HepG2 (cell line): ENCODE measurements around the gene DCDC2C. TPM values are rescaled to one million over a fixed set of nuclear protein-coding genes. Genes with fewer than 3 reads are reported as not detected.

Experiments
- FOXK2 ChIP-seq: fragments of 450-650 bp; IDR thresholded peaks from 2 replicates; pipeline ENCODE4 v1.6.1; 2016
- HMGA1 ChIP-seq: sonication (generic); formaldehyde crosslinking; conservative IDR thresholded peaks from 2 replicates; pipeline ENCODE4 v1.4.0; 2020; ENCODE audit warnings: missing genetic modification reagents
- MYC ChIP-seq: sonication (generic); formaldehyde crosslinking; IDR thresholded peaks from 2 replicates; pipeline ENCODE4 v1.9.0; 2021; ENCODE audit warnings: missing genetic modification reagents, borderline replicate concordance
- TBX2 ChIP-seq: sonication (generic); formaldehyde crosslinking; IDR thresholded peaks from 2 replicates; pipeline ENCODE4 v1.5.0; 2020; ENCODE audit warnings: missing genetic modification reagents, mild to moderate bottlenecking, borderline replicate concordance
- ZEB1 ChIP-seq: IDR thresholded peaks from 2 replicates; pipeline ENCODE4 v1.6.1; 2012; ENCODE audit warnings: mild to moderate bottlenecking, low read depth, inconsistent platforms; ENCODE audit not compliant: insufficient replicate concordance
- ZNF607 ChIP-seq: sonication (generic); formaldehyde crosslinking; IDR thresholded peaks from 2 replicates; pipeline ENCODE4 v1.5.1; 2020; ENCODE audit warnings: missing genetic modification reagents, mild to moderate bottlenecking, borderline replicate concordance
- ZNF749 ChIP-seq: sonication (generic); formaldehyde crosslinking; IDR thresholded peaks from 2 replicates; pipeline ENCODE4 v1.8.0; 2022; ENCODE audit warnings: mild to moderate bottlenecking, missing genetic modification reagents, moderate library complexity, borderline replicate concordance
- ZNF878 ChIP-seq: sonication (generic); formaldehyde crosslinking; IDR thresholded peaks from 2 replicates; pipeline ENCODE4 v1.8.1; 2023; ENCODE audit warnings: mild to moderate bottlenecking, missing genetic modification reagents, moderate library complexity
- polyA plus RNA-seq, 8 experiments: library from polyadenylated mRNA; depleted of rRNA in 3 of 8; stranded (reverse) in 7 of 8; unstranded in 1 of 8; fragments of >200 nt; fragmentation: Illumina TruSeq in 4 of 8; extraction: Trizol in 4 of 8; gene quantifications; 2 replicates each; pipeline versions ENCODE4 v1.2.1 to v1.2.3, GENCODE V29; 2011 to 2016; ENCODE audit warnings: low read depth in 4 of 8, missing spikeins in 1 of 8, mixed read lengths in 1 of 8; ENCODE audit not compliant: insufficient read depth in 1 of 8
- total RNA-seq, 5 experiments: library from RNA; depleted of rRNA; stranded (reverse); fragments of >200 nt; fragmentation: Illumina TruSeq; extraction: Trizol; gene quantifications; 2 replicates each; pipeline ENCODE4 v1.2.3, GENCODE V29; 2016; ENCODE audit warnings: low read depth in 1 of 5
- TF ChIP-seq, protein P1 (sequence below): sonication (generic); formaldehyde crosslinking; IDR thresholded peaks from 2 replicates; pipeline ENCODE4 v1.8.1; 2023; ENCODE audit warnings: mild to moderate bottlenecking, missing genetic modification reagents
- TF ChIP-seq, protein P2 (sequence below): sonication (generic); formaldehyde crosslinking; IDR thresholded peaks from 2 replicates; pipeline ENCODE4 v1.4.0; 2020; ENCODE audit warnings: mild to moderate bottlenecking, missing genetic modification reagents, borderline replicate concordance
- TF ChIP-seq, protein P3 (sequence below), 2 experiments: fragments of 450-650 bp in 1 of 2; sonication (generic) in 1 of 2; formaldehyde crosslinking in 1 of 2; IDR thresholded peaks; 2 replicates each; pipeline versions ENCODE4 v1.6.1 to v1.8.0; 2016 to 2022; ENCODE audit warnings: antibody characterized with exemption in 1 of 2, mild to moderate bottlenecking in 1 of 2, missing genetic modification reagents in 1 of 2

DCDC2C gene
- total and polyA plus RNA-seq, 2 of the 13 experiments (the other 11 are each of a cell fraction or from before 2014, with no cell fraction given), result not detected

DNA sequence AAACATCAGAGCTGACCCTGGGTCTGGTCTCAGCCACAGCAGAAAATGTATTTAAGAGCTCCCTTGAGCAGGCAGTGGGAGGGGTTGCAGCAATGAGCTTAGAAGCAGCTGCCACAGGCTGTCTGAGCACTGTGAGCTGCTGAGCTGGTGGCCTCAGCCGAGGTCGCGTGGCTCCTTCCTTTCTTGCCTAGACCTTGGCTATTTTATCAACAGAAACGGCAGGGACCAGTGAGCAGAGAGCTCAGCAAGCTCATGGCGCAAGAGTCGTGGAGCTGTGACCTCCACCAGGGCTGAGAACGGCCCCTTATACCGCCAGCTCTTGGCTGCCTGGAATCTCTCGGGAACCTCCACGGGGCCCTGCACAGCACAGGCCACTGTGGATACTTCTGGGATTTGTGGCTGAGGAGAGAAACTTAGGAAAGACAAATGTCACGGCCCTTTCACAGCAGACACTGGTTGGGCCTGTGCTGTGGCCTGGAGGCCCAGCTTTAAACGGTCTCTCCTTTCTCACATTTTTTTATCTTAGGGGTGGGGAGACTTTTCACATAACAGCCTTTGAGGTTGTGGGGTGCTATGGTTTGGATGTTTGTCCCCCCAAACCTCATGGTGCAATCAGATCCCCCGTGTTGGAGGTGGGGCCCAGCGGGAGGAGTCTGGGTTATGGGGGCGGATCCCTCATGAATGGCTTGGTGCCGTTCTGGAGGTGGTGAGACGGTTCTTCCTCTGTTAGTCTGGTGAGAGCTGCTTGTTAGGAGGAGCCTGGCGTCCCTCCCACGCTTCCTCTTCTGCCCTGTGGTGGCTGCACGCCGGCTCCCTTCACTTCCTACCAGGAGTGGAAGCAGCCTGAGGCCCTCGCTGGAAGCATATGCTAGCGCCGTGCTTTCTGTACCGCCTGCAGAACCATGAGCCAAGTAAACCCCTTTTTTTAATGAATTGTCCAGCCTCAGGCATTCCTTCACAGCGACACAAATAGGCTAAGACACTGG lies 43.6 kb upstream of the DCDC2C start (continued):
- TF ChIP-seq, protein P1, sequence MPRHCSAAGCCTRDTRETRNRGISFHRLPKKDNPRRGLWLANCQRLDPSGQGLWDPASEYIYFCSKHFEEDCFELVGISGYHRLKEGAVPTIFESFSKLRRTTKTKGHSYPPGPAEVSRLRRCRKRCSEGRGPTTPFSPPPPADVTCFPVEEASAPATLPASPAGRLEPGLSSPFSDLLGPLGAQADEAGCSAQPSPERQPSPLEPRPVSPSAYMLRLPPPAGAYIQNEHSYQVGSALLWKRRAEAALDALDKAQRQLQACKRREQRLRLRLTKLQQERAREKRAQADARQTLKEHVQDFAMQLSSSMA, result peak; percentile 71; the same call in 1 of the 2 replicates
- TF ChIP-seq HMGA1 (CRISPR knock-in tag) (no peak), FOXK2 (no peak), TBX2 (CRISPR knock-in tag) (peak; percentile 61), ZNF749 (no peak), ZNF878 (CRISPR knock-in tag) (0 out of 2 replicates have a peak, but pooled peaks have one; percentile 36), ZNF607 (0 out of 2 replicates have a peak, but pooled peaks have one; percentile 39), MYC (CRISPR knock-in tag) (peak; percentile 52; the same call in 1 of the 2 replicates), ZEB1 (peak; percentile 23)
- TF ChIP-seq, protein P2, sequence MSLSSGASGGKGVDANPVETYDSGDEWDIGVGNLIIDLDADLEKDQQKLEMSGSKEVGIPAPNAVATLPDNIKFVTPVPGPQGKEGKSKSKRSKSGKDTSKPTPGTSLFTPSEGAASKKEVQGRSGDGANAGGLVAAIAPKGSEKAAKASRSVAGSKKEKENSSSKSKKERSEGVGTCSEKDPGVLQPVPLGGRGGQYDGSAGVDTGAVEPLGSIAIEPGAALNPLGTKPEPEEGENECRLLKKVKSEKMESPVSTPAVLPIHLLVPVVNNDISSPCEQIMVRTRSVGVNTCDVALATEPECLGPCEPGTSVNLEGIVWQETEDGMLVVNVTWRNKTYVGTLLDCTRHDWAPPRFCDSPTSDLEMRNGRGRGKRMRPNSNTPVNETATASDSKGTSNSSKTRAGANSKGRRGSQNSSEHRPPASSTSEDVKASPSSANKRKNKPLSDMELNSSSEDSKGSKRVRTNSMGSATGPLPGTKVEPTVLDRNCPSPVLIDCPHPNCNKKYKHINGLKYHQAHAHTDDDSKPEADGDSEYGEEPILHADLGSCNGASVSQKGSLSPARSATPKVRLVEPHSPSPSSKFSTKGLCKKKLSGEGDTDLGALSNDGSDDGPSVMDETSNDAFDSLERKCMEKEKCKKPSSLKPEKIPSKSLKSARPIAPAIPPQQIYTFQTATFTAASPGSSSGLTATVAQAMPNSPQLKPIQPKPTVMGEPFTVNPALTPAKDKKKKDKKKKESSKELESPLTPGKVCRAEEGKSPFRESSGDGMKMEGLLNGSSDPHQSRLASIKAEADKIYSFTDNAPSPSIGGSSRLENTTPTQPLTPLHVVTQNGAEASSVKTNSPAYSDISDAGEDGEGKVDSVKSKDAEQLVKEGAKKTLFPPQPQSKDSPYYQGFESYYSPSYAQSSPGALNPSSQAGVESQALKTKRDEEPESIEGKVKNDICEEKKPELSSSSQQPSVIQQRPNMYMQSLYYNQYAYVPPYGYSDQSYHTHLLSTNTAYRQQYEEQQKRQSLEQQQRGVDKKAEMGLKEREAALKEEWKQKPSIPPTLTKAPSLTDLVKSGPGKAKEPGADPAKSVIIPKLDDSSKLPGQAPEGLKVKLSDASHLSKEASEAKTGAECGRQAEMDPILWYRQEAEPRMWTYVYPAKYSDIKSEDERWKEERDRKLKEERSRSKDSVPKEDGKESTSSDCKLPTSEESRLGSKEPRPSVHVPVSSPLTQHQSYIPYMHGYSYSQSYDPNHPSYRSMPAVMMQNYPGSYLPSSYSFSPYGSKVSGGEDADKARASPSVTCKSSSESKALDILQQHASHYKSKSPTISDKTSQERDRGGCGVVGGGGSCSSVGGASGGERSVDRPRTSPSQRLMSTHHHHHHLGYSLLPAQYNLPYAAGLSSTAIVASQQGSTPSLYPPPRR (CRISPR knock-in tag), result 0 out of 2 replicates have a peak, but pooled peaks have one; percentile 27
- TF ChIP-seq, protein P3, sequence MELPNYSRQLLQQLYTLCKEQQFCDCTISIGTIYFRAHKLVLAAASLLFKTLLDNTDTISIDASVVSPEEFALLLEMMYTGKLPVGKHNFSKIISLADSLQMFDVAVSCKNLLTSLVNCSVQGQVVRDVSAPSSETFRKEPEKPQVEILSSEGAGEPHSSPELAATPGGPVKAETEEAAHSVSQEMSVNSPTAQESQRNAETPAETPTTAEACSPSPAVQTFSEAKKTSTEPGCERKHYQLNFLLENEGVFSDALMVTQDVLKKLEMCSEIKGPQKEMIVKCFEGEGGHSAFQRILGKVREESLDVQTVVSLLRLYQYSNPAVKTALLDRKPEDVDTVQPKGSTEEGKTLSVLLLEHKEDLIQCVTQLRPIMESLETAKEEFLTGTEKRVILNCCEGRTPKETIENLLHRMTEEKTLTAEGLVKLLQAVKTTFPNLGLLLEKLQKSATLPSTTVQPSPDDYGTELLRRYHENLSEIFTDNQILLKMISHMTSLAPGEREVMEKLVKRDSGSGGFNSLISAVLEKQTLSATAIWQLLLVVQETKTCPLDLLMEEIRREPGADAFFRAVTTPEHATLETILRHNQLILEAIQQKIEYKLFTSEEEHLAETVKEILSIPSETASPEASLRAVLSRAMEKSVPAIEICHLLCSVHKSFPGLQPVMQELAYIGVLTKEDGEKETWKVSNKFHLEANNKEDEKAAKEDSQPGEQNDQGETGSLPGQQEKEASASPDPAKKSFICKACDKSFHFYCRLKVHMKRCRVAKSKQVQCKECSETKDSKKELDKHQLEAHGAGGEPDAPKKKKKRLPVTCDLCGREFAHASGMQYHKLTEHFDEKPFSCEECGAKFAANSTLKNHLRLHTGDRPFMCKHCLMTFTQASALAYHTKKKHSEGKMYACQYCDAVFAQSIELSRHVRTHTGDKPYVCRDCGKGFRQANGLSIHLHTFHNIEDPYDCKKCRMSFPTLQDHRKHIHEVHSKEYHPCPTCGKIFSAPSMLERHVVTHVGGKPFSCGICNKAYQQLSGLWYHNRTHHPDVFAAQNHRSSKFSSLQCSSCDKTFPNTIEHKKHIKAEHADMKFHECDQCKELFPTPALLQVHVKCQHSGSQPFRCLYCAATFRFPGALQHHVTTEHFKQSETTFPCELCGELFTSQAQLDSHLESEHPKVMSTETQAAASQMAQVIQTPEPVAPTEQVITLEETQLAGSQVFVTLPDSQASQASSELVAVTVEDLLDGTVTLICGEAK (IDR thresholded peaks at IDR 0.05), result no peak
- TF ChIP-seq, protein P3 (CRISPR knock-in tag; IDR thresholded peaks at IDR 0.05), result 0 out of 2 replicates have a peak, but pooled peaks have one; percentile 55
